Activated CD4-positive, alpha-beta T cell treated with anti-CD3 and anti-CD28 coated beads, Interleukin-10, Interleukin-2, amounts not matched to agents 100 ng/mL and 50 ng/mL, durations not matched to agents 16 hours and 8 hours (primary cell): ENCODE measurements around the gene TRIM44.
"Not testable (repeated sequence)": the region's sequence is repeated elsewhere in the genome, so short reads cannot be mapped to it uniquely, and the experiment has no call there.

ENCODE experiments used
- DNase-seq: peaks from one replicate; pipeline ENCODE4 v3.0.0-alpha.2; 2020

Gene TRIM44

DNA sequence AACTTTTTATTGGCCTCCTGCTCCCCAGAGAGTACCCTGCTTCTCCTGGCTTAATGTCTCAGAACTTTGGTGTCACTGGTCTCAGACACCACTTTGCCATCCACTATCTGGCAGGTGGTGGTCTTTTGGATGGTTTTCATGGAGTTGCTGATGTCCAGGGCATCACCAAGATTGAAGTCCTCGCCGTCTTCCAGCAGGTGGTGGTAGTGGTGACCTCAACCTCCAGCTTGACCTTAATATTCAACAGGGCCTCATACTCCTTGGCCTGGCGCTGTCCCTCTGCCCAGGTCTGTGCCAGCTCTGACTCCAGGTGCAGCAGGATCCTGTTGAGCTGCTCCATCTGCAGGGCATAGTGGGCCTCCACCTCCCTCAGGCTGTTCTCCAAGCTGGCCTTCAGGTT, 197.6 kb downstream of the TRIM44 start:
- DNase-seq, result not testable (repeated sequence)

DNA sequence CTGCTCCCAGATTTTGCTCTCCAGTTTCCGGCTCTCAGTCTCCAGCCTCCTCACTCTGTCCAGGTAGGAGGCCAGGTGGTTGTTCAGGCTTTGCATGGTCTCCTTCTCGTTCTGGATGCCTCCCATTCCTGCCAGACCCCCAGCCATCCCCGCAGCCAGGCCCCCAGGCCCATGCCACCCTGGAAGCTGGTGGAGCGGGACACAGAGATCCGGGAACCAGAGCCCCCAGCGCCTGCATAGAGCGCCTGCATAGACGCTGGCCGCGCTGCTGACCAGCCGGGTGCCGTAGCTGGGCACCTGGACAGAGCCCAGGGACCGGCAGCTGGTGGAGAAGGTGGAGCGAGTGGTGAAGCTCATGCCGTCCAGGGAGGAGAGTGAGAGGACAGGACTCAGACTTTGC, 198.6 kb downstream of the TRIM44 start:
- DNase-seq, result no peak

DNA sequence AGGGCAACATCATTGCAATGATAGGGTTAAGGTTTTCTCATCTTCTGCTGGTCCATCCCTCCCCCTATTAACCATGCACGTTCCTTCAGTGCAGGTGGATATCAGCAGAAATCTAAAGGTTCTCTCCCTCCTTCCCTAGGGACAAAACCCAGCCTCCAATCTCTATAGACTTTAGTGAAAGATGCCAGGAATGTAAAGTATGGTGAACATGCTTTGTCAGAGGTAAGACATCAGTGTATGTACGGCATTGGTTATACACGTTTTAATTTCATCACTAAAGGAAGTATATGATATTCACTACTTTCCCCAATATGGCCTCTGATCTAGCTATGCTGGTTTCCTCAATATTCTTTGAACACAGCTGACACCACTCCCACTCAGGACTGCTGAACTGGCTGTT, 200.1 kb downstream of the TRIM44 start:
- DNase-seq, result no peak

DNA sequence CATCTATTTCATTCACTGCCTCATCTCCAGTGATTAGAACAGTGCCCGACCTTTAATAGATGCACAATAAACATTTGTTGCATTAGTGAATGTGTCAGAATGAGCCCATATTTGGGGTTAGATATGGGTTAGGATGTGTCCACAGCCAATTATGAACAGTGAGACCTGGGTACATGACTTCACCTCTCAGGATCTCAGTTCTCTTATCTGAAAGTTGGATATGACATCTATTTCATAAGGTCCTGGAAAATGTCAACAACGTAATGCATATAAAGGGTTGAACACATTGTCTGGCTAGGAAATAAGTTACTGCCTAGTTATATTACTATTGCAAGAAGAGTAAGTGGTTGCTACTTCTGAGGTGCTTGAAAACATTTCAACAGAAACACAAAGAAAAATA, 201.6 kb downstream of the TRIM44 start:
- DNase-seq, result no peak

DNA sequence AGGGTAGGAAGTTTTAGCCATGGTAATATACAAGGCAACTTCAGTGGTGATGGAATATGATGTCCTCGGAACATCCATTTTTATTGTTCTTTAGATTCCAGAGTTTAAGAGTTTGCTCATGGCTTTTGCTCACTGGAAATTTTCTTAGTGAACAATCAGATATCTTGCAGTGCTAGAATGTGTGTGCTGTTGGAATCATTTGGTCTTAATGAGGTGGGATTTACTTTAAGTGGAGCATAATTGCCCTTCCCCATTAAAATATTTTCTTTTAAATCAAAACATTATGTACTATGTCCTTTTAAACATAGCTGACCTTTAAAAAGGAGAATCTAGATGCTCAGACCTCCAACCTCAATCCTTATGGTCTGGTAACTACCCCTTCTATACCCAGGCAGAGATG, 204.0 kb downstream of the TRIM44 start:
- DNase-seq, result no peak
